Epidermal melanocyte (primary cell): ENCODE results near the gene PDLIM7.

Source experiments
- DNase-seq: peaks from one replicate; pipeline ENCODE4 v3.0.0; 2011; ENCODE audit warnings: low spot score; ENCODE audit not compliant: insufficient read length

Gene PDLIM7

GRCh38 chr5:177445917-177446199 is 51.5 kb downstream of the PDLIM7 start:
- no peak for DNase-seq

GRCh38 chr5:177445052-177445916 is 52.1 kb downstream of the PDLIM7 start:
- DNase-seq = no peak

- no peak for DNase-seq
Measured at GRCh38 chr5:177444106-177445051, 53.0 kb downstream of the PDLIM7 start.

- DNase-seq = no peak
Measured at GRCh38 chr5:177443144-177443983, 54.0 kb downstream of the PDLIM7 start.

- no peak for DNase-seq
Measured at GRCh38 chr5:177442066-177442826, 55.2 kb downstream of the PDLIM7 start.

- DNase-seq = no peak
Measured at GRCh38 chr5:177440990-177441780, 56.2 kb downstream of the PDLIM7 start.

- no peak for DNase-seq
Measured at GRCh38 chr5:177440211-177440989, 57.0 kb downstream of the PDLIM7 start.

- no peak for DNase-seq
Measured at GRCh38 chr5:177439518-177440053, 57.8 kb downstream of the PDLIM7 start.

GRCh38 chr5:177438468-177438867 is 58.9 kb downstream of the PDLIM7 start:
- no peak for DNase-seq

- no peak for DNase-seq
Measured at GRCh38 chr5:177437623-177438022, 59.8 kb downstream of the PDLIM7 start.

- DNase-seq = no peak
Measured at GRCh38 chr5:177435847-177436536, 61.4 kb downstream of the PDLIM7 start.

- no peak for DNase-seq
Measured at GRCh38 chr5:177434942-177435738, 62.3 kb downstream of the PDLIM7 start.

GRCh38 chr5:177434437-177434836 is 63.0 kb downstream of the PDLIM7 start:
- no peak for DNase-seq

- DNase-seq = no peak
Measured at GRCh38 chr5:177433658-177434217, 63.7 kb downstream of the PDLIM7 start.
